ENCODE data around the gene LHFPL3.

Gene LHFPL3

DNA sequence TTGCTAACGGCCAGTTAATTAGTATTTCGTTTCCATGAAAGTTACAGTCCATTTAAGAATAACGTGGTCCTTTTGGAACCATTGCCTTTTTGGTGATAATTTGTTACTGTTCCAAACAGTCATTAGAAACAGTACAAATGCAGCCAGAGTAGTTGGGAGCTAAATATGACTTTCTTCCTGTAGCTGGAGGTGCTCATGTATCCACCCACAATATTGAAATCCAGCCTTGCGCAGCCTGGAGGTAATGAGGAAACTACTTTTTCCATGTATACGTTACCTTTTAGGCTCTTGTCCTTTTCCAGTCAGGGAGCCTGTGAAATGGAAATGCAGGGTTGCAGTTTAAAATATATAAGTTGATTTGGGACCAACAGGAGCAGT, 43.6 kb downstream of the LHFPL3 start:
- DNase-seq = no peak

GRCh38 chr7:104382616-104383015, 54.2 kb downstream of the LHFPL3 start:
- no peak for DNase-seq

GRCh38 chr7:104386943-104387342, 58.5 kb downstream of the LHFPL3 start:
- no peak for DNase-seq

GRCh38 chr7:104388222-104388621, 59.8 kb downstream of the LHFPL3 start:
- DNase-seq = no peak

DNA sequence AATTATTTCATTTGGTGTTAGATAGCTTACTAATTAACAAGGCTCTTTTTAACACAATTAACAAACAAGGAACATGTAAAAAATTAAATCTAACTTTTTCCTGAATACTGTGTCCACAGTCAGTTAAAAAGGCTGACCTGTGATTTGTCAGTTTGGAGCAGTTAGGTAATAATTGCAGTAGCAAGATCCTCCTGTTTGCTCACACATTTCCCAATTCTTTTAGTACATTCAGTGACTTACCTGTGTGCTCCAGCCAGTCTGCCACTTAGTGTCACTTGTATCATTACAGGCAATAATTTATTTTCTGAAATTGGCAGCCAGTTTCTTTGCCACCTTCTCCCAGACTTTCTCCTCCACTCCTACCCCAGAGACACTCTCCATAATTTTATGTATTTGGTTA, 66.8 kb downstream of the LHFPL3 start:
- DNase-seq = no peak

DNA sequence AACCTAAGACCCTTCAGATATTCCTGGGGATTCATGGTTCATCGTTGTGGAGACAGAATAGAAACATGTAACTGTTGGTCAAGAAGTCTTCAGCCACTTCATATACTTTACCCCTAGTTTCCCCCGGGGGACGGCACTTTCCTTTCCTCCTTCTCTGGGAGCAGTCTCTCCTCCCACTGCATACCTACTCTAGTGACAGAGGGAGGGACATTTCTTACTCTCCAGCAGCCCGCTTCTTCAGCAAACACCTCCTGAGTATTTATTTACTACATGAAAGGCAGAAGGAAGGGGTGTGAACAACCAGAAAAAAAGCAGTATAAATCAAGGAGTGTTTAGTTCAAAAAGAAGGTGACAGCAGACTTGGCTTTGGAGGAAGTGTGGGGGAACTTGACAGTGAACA, 69.0 kb downstream of the LHFPL3 start:
- DNase-seq = no peak

DNA sequence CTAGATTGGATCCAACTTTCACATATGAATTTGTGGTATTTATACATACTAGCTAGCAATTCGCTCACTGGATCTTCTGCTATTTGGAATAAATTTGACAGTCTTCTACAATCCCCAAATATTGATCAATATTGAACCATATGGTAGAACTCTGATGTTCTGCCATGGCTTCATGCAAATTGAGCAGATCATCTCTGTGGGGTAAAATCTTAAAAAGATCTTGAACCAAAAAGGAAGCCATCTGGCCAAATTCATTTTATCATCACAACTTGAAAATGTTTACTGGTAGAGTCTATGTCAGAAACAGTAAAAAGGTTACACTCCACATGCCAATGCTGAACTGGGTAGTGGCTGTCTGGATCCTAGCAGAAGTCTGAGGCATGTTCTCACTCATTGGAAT, 80.0 kb downstream of the LHFPL3 start:
- no peak for DNase-seq

GRCh38 chr7:104410742-104411141, 82.3 kb downstream of the LHFPL3 start:
- DNase-seq = no peak

GRCh38 chr7:104412911-104413310, 84.5 kb downstream of the LHFPL3 start:
- DNase-seq = no peak

GRCh38 chr7:104414216-104414615, 85.8 kb downstream of the LHFPL3 start:
- DNase-seq = no peak

DNA sequence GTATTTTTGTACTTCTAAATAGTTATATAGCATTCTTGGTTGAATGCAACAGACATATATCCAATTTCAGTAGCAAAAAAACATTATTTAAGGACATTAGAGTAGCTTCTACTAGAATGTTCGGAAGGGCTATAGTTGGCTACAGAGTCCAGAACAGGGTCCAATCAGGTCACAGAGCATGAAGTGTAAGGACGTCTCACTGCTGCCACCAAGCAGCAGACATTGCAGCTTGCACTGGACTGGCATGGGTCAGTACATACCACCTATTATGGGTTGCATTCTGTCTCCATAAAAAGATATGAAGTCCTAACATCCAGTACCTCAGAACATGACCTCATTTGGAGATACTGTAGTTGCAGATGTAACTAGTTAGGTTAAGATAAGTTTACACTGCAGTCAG, 87.3 kb downstream of the LHFPL3 start:
- no peak for DNase-seq

DNA sequence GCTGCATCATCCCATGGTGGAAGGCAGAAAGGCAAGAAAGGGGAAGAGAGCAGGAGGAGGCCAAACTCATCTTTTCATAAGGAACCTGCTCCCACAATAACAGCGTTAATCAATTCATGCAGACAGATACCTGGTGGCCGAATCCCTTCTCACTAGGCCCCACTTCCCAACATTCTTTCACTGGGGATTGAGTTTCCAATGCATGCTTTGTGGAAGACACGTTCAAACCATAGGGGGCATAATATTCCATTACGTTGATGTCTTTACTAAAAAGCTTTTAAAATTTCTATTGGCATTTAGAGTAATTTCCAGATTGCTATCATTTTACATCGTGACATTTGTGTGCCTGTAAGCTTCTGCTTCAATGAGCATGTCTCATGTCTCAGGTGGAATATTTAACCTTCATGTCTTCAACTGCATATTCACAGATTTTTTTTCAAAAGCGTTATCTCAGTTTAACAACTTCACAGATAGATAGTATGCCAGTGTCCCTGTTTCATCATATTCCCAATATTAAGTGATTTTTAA, 88.5 kb downstream of the LHFPL3 start:
- DNase-seq = no peak

GRCh38 chr7:104431930-104432329, 103.5 kb downstream of the LHFPL3 start:
- no peak for DNase-seq

DNA sequence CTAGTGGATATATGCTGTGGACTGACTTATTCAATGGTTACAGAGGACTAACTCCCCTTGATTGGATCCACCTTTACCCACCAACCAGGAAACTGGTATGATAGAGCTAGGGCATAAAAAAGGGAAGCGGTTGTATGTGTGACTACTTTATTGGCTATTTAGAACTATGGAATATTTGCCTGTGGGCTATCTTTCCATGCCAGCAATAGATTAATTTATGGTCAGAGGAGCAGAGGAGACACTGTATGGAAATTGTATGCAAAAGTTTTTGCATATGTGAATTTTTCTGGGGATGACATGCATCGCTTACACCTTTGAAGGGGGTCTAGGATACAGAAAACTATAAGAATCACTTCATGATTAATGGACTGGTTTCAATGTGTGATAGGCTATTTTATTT, 105.7 kb downstream of the LHFPL3 start:
- no peak for DNase-seq

GRCh38 chr7:104442481-104442880, 114.1 kb downstream of the LHFPL3 start:
- no peak for DNase-seq

DNA sequence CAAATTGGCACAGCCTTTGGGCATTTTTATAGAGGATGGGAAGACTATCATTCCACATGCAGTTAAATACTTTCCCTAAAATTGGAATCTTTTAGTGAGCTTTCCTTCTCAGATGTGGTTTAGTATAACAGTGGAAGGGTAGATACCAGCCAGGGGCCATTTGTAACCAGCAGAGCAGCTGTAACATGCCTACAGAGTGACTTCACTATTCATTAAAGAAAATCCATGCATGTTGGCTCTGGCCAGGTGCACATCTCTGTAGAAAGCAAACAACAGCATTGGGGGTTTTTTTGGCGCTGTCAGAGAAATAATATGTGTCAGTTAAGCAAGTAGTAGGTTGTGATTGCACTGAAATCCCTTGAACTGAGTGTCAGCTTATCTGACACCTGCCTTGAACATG, 115.6 kb downstream of the LHFPL3 start:
- no peak for DNase-seq

DNA sequence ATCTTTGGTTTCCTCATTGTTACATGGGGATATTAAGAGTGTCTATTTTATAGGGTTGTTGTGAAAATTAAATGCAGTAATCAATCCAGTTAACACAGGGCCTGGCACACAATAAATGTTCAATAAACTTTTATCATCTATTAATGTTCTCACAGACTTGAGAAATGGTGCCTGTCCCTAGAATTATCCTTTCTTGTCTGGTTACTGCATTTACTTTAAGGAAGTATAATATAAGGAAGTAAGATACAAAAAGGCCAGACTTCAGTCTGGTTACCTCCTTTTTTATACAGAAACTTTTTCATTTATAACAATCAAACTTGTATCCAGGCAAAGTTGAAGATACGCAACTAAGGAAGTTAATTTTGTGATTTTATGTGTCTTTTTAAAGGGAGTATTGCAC, 117.0 kb downstream of the LHFPL3 start:
- no peak for DNase-seq

DNA sequence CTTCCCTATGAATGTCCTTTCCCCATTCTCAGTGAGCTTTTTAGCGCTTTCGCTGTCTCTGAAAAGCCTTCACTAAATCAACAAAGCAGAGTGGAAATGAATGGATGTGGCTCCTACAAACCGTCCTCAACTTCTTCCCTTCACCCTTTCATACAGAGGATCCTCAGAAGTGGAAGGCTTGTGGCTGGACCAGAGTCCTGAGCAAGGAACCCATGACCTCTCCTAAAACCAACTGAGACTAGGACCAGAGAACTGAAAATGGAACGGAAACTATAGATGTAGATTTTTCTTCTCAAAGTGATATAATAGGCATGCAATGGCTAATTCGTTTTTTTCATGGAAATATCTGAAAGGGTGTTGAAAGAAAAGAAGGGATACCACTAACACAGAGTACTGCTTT, 122.5 kb downstream of the LHFPL3 start:
- DNase-seq = no peak

DNA sequence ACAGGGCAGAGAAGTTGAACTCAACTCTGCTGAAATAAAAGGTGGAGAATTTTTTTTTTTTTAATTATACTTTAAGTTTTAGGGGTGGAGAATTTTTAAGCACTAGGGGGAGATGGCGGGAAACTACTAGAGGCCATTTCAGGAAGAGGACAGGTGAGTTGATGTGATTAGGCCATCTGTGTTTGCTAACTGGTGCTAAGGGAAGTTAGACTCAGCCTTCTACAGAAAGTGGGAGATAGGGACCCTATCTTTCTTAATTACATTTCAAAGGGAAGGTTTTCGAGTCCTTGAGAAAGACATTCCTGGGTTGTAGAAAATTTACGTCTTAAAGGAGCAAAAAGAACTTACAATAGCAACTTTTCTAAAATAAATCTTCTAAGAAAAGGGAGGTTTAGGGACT, 124.8 kb downstream of the LHFPL3 start:
- DNase-seq = no peak

- DNase-seq = no peak
Observed at GRCh38 chr7:104458875-104459274, 130.5 kb downstream of the LHFPL3 start.

DNA sequence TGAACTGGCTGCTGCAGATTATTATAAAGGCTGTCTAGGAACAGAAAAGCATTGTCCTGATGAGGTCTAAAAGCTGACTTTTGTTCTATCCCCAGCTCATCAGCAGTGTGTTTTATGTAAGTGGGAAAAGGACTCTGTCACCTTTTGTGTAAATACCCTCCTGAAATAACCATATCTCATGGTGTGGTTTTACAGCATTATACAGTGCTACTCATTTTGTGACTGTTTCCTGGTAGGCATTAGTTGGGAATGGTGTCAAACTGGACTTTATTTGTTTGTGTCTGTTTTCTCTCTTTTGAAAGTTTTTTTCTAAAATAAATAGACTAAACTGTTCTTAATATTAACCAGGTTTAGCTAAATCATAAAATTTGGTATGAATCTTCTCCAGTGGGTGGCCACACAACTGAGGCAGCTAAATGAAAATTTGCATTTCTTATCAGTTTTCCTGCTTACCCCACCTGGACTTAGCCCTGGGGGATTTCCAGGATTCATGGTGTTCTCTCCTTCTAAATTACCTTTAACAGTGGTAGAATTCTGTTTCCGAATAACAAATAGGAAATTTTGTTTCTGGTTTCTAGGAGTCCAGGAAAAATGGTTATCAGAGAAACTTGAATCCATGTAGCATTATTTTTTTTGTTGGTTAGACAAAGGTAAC, 140.9 kb downstream of the LHFPL3 start:
- no peak for DNase-seq

- no peak for DNase-seq
Observed at GRCh38 chr7:104480529-104480928, 152.1 kb downstream of the LHFPL3 start.

GRCh38 chr7:104482362-104483037, 154.1 kb downstream of the LHFPL3 start:
- DNase-seq = no peak

DNA sequence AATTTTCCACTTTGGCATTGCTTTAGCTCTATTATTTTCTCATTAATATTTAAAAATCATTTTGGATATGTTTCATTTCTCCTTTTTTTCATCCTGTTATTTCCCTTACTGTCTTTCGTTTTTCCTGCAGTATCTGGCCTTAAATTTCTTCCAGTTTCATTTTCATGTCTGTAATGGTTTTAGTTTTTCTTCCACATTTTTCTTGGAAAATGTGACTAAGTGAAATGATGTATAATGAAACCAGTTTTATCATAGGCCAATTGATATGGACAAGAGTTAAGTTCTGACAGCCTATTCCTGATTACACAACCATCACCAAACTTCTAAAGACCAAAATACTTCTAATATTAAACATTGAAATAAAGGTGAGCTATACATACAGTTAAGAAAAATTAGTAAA, 158.5 kb downstream of the LHFPL3 start:
- no peak for DNase-seq

DNA sequence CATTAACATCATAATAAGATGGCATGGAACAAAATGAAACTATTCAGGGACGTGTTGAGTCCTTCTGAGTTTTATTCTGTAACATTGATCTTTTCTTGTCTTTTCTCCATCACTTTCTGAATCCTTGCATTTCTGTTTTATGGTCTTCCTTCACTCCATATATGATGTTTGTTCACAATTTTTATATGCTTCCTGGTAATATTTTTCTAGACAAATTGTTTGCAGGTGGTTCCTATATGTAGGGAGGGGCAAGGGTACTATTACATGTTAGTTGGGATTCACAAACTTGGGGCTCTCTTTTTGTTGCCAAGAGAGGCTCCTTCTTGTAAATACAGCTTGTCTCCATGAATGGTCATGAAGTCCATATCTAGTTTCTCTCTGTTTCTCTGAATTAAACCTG, 159.2 kb downstream of the LHFPL3 start:
- no peak for DNase-seq

Measured in right forelimb (tissue), 1 donor.